Natural killer cell treated with Interleukin-12 subunit alpha and Interleukin-12 subunit beta and Interleukin-15 and Interleukin-18, amount 100 ng/mL, for 72 hours (primary cell): ENCODE data around the gene RBM20. TPM values are rescaled to one million over a fixed set of nuclear protein-coding genes. Genes with fewer than 3 reads are reported as not detected.
"Not testable (repeated sequence)": the region's sequence is repeated elsewhere in the genome, so short reads cannot be mapped to it uniquely, and the experiment has no call there.

Experiments used
- ATAC-seq, 2 donors: fragments of 150-1000 bp; cut with Tn5 transposase in 1 of 2; sonication (Bioruptor Pico), chemical (Tn5 transposase) in 1 of 2; 2 replicates each; pipeline ENCODE4 v1.10.0; 2021
- DNase-seq: peaks from one replicate; pipeline ENCODE4 v3.0.0; 2022; ENCODE audit warnings: low spot score
- H3K27ac Mint-ChIP-seq, 2 donors: 1 replicate in 1 of 2; 2 replicates in 1 of 2; pipeline ENCODE4 v1.8.0; 2022; ENCODE audit warnings: mixed read lengths in 2 of 2, mild to moderate bottlenecking in 1 of 2, moderate library complexity in 1 of 2
- H3K27me3 Mint-ChIP-seq, 2 donors: 1 replicate in 1 of 2; 2 replicates in 1 of 2; pipeline ENCODE4 v1.8.0; 2022; ENCODE audit warnings: mixed read lengths in 2 of 2
- H3K36me3 Mint-ChIP-seq: one replicate; pipeline ENCODE4 v1.8.0; 2022; ENCODE audit warnings: mixed read lengths
- H3K4me1 Mint-ChIP-seq, 2 donors: 1 replicate in 1 of 2; 2 replicates in 1 of 2; pipeline ENCODE4 v1.8.0; 2022; ENCODE audit warnings: low read depth in 2 of 2, mixed read lengths in 2 of 2, mild to moderate bottlenecking in 1 of 2
- H3K4me3 Mint-ChIP-seq: one replicate; pipeline ENCODE4 v1.8.0; 2022; ENCODE audit warnings: mixed read lengths
- H3K9me3 Mint-ChIP-seq: 2 replicates; pipeline ENCODE4 v1.8.0; 2022; ENCODE audit warnings: mixed read lengths
- total RNA-seq, 2 donors: library from RNA; stranded (reverse); gene quantifications; one replicate each; pipeline ENCODE4 v1.2.3, GENCODE V29; 2022

RBM20 gene
- total RNA-seq, 2 donors from 2014 or later = not detected

GRCh38 chr10:110647136-110647430 lies 2.9 kb downstream of the RBM20 start:
- no peaks in the 10 kb centered on the region for H3K36me3 Mint-ChIP-seq
- H3K4me3 Mint-ChIP-seq = no peak overlapping the region
- H3K4me1 Mint-ChIP-seq = peaks cover 11 to 26% of the 10 kb centered on the region in 2 donors
- ATAC-seq (no peak), DNase-seq (no peak)
- peaks cover 38 to 69% of the 10 kb centered on the region in 2 donors for H3K27me3 Mint-ChIP-seq
- no peak overlapping the region for H3K27ac Mint-ChIP-seq
- no peaks in the 10 kb centered on the region for H3K9me3 Mint-ChIP-seq

- DNase-seq = no peak
- Mint-ChIP-seq H3K4me3 (no peak overlapping the region), H3K27ac (no peak overlapping the region), H3K36me3 (no peaks in the 10 kb centered on the region), H3K27me3 (peaks cover 35 to 60% of the 10 kb centered on the region in 2 donors), H3K4me1 (peaks cover 5 to 17% of the 10 kb centered on the region in 2 donors), H3K9me3 (no peaks in the 10 kb centered on the region)
- ATAC-seq = no peak
These were observed 4.7 kb downstream of the RBM20 start for GRCh38 chr10:110648692-110649346.

- Mint-ChIP-seq H3K4me3 (no peak overlapping the region), H3K36me3 (no peaks in the 10 kb centered on the region), H3K4me1 (peaks cover 5 to 17% of the 10 kb centered on the region in 2 donors), H3K27me3 (peaks cover 34 to 62% of the 10 kb centered on the region in 2 donors), H3K9me3 (no peaks in the 10 kb centered on the region), H3K27ac (no peak overlapping the region)
- ATAC-seq = no peak
- DNase-seq = no peak
These were observed 5.5 kb downstream of the RBM20 start for GRCh38 chr10:110649347-110650264.

GRCh38 chr10:110650265-110650668 lies 6.1 kb downstream of the RBM20 start:
- Mint-ChIP-seq H3K4me1 (peaks cover 5 to 17% of the 10 kb centered on the region in 2 donors), H3K27me3 (peaks cover 31 to 57% of the 10 kb centered on the region in 2 donors), H3K4me3 (no peak overlapping the region), H3K9me3 (no peaks in the 10 kb centered on the region), H3K36me3 (no peaks in the 10 kb centered on the region), H3K27ac (no peak overlapping the region)
- DNase-seq (no peak), ATAC-seq (no peak)

GRCh38 chr10:110651044-110651958 lies 7.2 kb downstream of the RBM20 start:
- Mint-ChIP-seq H3K4me1 (peaks cover 5 to 17% of the 10 kb centered on the region in 2 donors), H3K4me3 (no peak overlapping the region), H3K36me3 (no peaks in the 10 kb centered on the region), H3K27me3 (peaks cover 34 to 51% of the 10 kb centered on the region in 2 donors), H3K27ac (no peak overlapping the region), H3K9me3 (no peaks in the 10 kb centered on the region)
- peak; percentile 65 to 69 for ATAC-seq
- no peak for DNase-seq

GRCh38 chr10:110652475-110653118 lies 8.5 kb downstream of the RBM20 start:
- Mint-ChIP-seq H3K4me1 (peaks cover 5 to 17% of the 10 kb centered on the region in 2 donors), H3K36me3 (no peaks in the 10 kb centered on the region), H3K4me3 (no peak overlapping the region), H3K27me3 (peaks cover 35 to 42% of the 10 kb centered on the region in 2 donors), H3K9me3 (no peaks in the 10 kb centered on the region), H3K27ac (no peak overlapping the region)
- DNase-seq (no peak), ATAC-seq (no peak)

- H3K4me3 Mint-ChIP-seq = no peak overlapping the region
- no peaks in the 10 kb centered on the region for H3K9me3 Mint-ChIP-seq
- peaks cover 23 to 27% of the 10 kb centered on the region in 2 donors for H3K27me3 Mint-ChIP-seq
- DNase-seq (no peak), ATAC-seq (no peak)
- no peak overlapping the region for H3K27ac Mint-ChIP-seq
- H3K4me1 Mint-ChIP-seq = peaks cover 2 to 15% of the 10 kb centered on the region in 2 donors
- H3K36me3 Mint-ChIP-seq = no peaks in the 10 kb centered on the region
These were observed 11.2 kb downstream of the RBM20 start for GRCh38 chr10:110655320-110655719.

- Mint-ChIP-seq H3K4me1 (peaks cover 2 to 4% of the 10 kb centered on the region in 2 donors), H3K4me3 (no peak overlapping the region), H3K27me3 (peaks cover 15 to 24% of the 10 kb centered on the region in 2 donors), H3K9me3 (no peaks in the 10 kb centered on the region), H3K27ac (no peak overlapping the region), H3K36me3 (no peaks in the 10 kb centered on the region)
- DNase-seq (no peak), ATAC-seq (no peak)
These were observed 12.5 kb downstream of the RBM20 start for GRCh38 chr10:110656612-110657011.

- Mint-ChIP-seq H3K9me3 (no peaks in the 10 kb centered on the region), H3K4me1 (peaks cover 4 to 7% of the 10 kb centered on the region in 2 donors), H3K4me3 (no peak overlapping the region), H3K36me3 (no peaks in the 10 kb centered on the region), H3K27me3 (peaks cover 19 to 31% of the 10 kb centered on the region in 2 donors), H3K27ac (no peak overlapping the region)
- ATAC-seq (no peak), DNase-seq (no peak)
These were observed 14.0 kb downstream of the RBM20 start for GRCh38 chr10:110657973-110658691.

- ATAC-seq = no peak
- Mint-ChIP-seq H3K36me3 (no peaks in the 10 kb centered on the region), H3K27me3 (peaks cover 13 to 28% of the 10 kb centered on the region in 2 donors), H3K4me3 (no peak overlapping the region), H3K4me1 (peaks cover 4 to 7% of the 10 kb centered on the region in 2 donors), H3K9me3 (no peaks in the 10 kb centered on the region), H3K27ac (no peak overlapping the region)
- no peak for DNase-seq
These were observed 15.4 kb downstream of the RBM20 start for GRCh38 chr10:110659558-110659957.

- H3K27ac Mint-ChIP-seq, ATAC-seq, DNase-seq, H3K4me1 Mint-ChIP-seq, H3K36me3 Mint-ChIP-seq, H3K9me3 Mint-ChIP-seq, H3K4me3 Mint-ChIP-seq: not testable (repeated sequence)
- peaks cover 13 to 26% of the 10 kb centered on the region in 2 donors for H3K27me3 Mint-ChIP-seq
These were observed 16.2 kb downstream of the RBM20 start for GRCh38 chr10:110660289-110660688.

GRCh38 chr10:110661292-110661691 lies 17.2 kb downstream of the RBM20 start:
- H3K9me3 Mint-ChIP-seq = no peaks in the 10 kb centered on the region
- H3K4me3 Mint-ChIP-seq = no peak overlapping the region
- ATAC-seq (no peak), DNase-seq (no peak)
- H3K36me3 Mint-ChIP-seq = no peaks in the 10 kb centered on the region
- peaks cover 4 to 7% of the 10 kb centered on the region in 2 donors for H3K4me1 Mint-ChIP-seq
- H3K27ac Mint-ChIP-seq = no peak overlapping the region
- H3K27me3 Mint-ChIP-seq = peaks cover 21 to 24% of the 10 kb centered on the region in 2 donors
